Loucy (cell line): Measurements from ENCODE around the gene SLC6A6.
A peak's percentile ranks its signal among the peaks of the same experiment; 100 is the strongest.

Source experiments
- H2AFZ ChIP-seq: fragments of 200-600 bp; sonication (generic); 2 replicates; pipeline ENCODE4 v1.6.0; 2016; ENCODE audit warnings: antibody characterized with exemption, mild to moderate bottlenecking, low read length, moderate library complexity
- H3F3A ChIP-seq: fragments of 200-600 bp; 2 replicates; pipeline ENCODE4 v1.6.0; 2016; ENCODE audit warnings: antibody characterized with exemption, low read depth, mild to moderate bottlenecking
- H3K27me3 ChIP-seq: fragments of 200-600 bp; sonication (generic); 2 replicates; pipeline ENCODE4 v1.6.1; 2014; ENCODE audit warnings: low read length, mild to moderate bottlenecking; ENCODE audit not compliant: insufficient read depth, poor library complexity, severe bottlenecking
- H3K36me3 ChIP-seq: fragments of 200-600 bp; sonication (generic); 2 replicates; pipeline ENCODE4 v1.6.1; 2016; ENCODE audit warnings: low read length; ENCODE audit not compliant: insufficient read depth
- H3K4me1 ChIP-seq: fragments of 200-600 bp; sonication (generic); 2 replicates; pipeline ENCODE4 v1.5.1; 2014; ENCODE audit warnings: low read length, mild to moderate bottlenecking; ENCODE audit not compliant: insufficient read depth, poor library complexity, severe bottlenecking
- H3K4me2 ChIP-seq: fragments of 200-600 bp; sonication (generic); 2 replicates; pipeline ENCODE4 v1.6.0; 2014; ENCODE audit warnings: antibody characterized with exemption, low read length, low read depth, mild to moderate bottlenecking; ENCODE audit not compliant: poor library complexity, severe bottlenecking
- H3K4me3 ChIP-seq: fragments of 200-600 bp; sonication (generic); 2 replicates; pipeline ENCODE4 v1.5.1; 2014; ENCODE audit warnings: low read length, mild to moderate bottlenecking, mixed read lengths; ENCODE audit not compliant: poor library complexity, severe bottlenecking
- H3K79me2 ChIP-seq: fragments of 200-600 bp; sonication (generic); 2 replicates; pipeline ENCODE4 v1.6.1; 2014; ENCODE audit warnings: low read length; ENCODE audit not compliant: insufficient read depth
- H3K9ac ChIP-seq: fragments of 200-600 bp; sonication (generic); 2 replicates; pipeline ENCODE4 v1.6.0; 2014; ENCODE audit warnings: mild to moderate bottlenecking, low read depth, low read length, moderate library complexity; ENCODE audit not compliant: poor library complexity, severe bottlenecking
- H3K9me2 ChIP-seq: fragments of 200-600 bp; sonication (generic); replicated peaks from 2 replicates; pipeline ENCODE4 v1.6.1; 2016; ENCODE audit warnings: low read depth, low read length, mixed read lengths
- H3K9me3 ChIP-seq: fragments of 200-600 bp; sonication (generic); 2 replicates; pipeline ENCODE4 v1.6.1; 2014; ENCODE audit warnings: mild to moderate bottlenecking, antibody characterized with exemption, low read length, low read depth; ENCODE audit not compliant: insufficient read depth
- H4K20me1 ChIP-seq: fragments of 200-600 bp; sonication (generic); 2 replicates; pipeline ENCODE4 v1.6.0; 2014; ENCODE audit warnings: antibody characterized with exemption, low read length, mild to moderate bottlenecking; ENCODE audit not compliant: insufficient read depth, poor library complexity, severe bottlenecking
- CTCF ChIP-seq: fragments of 200-600 bp; sonication (generic); conservative IDR thresholded peaks from 2 replicates; pipeline ENCODE4 v1.5.1; 2014; ENCODE audit warnings: mild to moderate bottlenecking, antibody characterized with exemption, low read length
- EZH2phosphoT487 ChIP-seq: fragments of 200-600 bp; IDR thresholded peaks from 2 replicates; pipeline ENCODE4 v1.6.1; 2018; ENCODE audit warnings: antibody characterized with exemption, mild to moderate bottlenecking, moderate library complexity, borderline replicate concordance

SLC6A6 gene

DNA sequence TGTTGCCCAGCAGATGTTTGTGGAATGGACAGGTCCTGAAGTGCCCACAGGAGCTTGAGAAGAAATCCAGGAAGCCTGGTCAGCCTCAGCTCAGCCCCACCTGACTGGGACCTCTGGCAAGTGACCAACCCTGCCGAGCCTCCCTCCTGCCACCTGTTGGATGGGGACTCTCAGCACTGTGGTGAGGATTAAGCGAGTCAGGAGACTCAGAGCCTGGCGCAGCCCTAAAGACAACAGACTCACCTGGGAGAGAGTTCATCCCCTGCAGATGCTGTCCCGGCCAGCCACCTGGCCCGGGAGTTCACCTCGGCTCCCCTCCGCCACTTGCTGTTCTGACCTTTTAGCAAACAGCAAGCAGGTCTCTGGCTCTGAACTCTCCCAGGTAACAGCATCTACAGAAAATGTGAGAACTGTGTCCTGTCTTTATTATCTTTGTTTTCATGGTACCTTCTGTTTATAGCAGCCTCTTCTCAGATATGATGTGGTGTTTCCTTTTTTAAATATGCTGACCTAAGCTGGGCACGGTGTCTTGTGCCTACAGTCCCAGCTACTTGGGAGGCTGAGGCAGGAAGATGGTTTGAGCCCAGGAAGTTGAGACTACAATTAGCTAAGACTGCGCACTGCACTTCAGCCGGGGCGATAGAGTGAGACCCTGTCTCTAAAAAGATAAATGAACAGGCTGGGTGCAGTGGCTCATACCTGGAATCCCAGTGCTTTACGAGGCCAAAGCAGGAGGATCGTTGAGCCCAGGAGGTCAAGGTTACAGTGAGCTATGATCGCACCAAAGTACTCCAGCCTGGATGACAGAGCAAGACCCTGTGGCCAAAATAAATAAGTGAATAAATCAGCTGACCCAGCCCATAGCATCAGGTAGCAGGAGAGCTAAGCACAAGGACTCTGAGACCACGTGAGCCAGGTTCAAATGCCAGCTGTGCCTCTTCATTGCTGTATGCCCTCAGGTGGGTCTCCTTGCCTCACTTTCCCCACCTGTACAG lies 32.4 kb upstream of the SLC6A6 start:
- H3K9me2 ChIP-seq, result no peaks in the 10 kb centered on the region
- H4K20me1 ChIP-seq, result no peaks in the 10 kb centered on the region
- TF ChIP-seq EZH2phosphoT487 (no peak), CTCF (peak; percentile 28)
- no peaks in the 10 kb centered on the region for H3K9me3 ChIP-seq
- H3K79me2 ChIP-seq, result no peaks in the 10 kb centered on the region
- no peaks in the 10 kb centered on the region for H3K36me3 ChIP-seq
- H2AFZ ChIP-seq, result no peak overlapping the region
- H3K9ac ChIP-seq, result no peak overlapping the region
- H3K27me3 ChIP-seq, result no peaks in the 10 kb centered on the region
- no peaks in the 10 kb centered on the region for H3F3A ChIP-seq
- no peak overlapping the region for H3K4me3 ChIP-seq
- no peaks in the 10 kb centered on the region for H3K4me1 ChIP-seq
- no peak overlapping the region for H3K4me2 ChIP-seq

DNA sequence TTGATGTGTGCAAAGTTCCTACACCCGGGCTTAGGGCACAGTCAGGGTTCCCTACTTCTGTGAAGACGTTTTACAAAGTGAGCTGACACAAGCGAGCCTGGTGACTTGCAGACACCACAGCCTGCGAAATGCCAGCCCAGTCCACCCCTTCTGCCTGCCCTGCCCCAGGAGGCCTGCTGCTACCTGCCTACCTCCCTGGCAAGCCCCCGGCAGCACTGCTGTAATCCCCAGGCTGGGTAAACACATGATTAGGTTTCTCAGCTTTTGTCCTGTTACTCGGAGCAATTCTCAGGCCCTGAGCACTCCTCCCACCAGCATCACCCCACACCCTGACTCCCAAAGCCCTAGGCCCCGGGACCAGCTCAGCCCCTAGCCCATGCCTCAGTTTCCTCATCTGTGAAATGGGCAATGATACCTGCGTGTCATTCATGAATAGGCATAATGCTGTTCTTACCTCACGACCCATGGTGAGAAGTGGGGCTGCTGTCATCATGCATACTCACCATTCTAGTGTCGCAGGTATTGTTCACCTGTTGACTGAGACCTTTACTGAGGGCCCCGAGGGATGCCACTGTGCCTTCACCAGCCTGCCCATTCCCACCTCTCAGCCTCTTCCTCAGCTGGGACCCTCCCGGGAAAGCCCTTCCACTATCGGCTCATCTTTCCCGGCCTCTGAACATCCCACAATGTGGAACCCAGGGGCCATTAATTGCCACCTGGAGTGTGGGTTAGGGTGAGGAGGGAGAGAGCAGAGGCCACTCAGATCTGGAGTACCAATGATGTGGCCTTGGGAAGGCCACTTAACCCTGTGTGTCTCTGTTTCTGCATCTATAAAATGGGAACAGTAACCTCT lies 31.5 kb upstream of the SLC6A6 start:
- TF ChIP-seq CTCF (no peak), EZH2phosphoT487 (no peak)
- H3K4me2 ChIP-seq, result no peak overlapping the region
- no peaks in the 10 kb centered on the region for H3K79me2 ChIP-seq
- H3K9ac ChIP-seq, result no peak overlapping the region
- no peaks in the 10 kb centered on the region for H3F3A ChIP-seq
- no peak overlapping the region for H3K4me3 ChIP-seq
- H3K27me3 ChIP-seq, result no peaks in the 10 kb centered on the region
- no peaks in the 10 kb centered on the region for H4K20me1 ChIP-seq
- H3K36me3 ChIP-seq, result no peaks in the 10 kb centered on the region
- H3K9me2 ChIP-seq, result no peaks in the 10 kb centered on the region
- H3K4me1 ChIP-seq, result no peaks in the 10 kb centered on the region
- no peak overlapping the region for H2AFZ ChIP-seq
- no peaks in the 10 kb centered on the region for H3K9me3 ChIP-seq

DNA sequence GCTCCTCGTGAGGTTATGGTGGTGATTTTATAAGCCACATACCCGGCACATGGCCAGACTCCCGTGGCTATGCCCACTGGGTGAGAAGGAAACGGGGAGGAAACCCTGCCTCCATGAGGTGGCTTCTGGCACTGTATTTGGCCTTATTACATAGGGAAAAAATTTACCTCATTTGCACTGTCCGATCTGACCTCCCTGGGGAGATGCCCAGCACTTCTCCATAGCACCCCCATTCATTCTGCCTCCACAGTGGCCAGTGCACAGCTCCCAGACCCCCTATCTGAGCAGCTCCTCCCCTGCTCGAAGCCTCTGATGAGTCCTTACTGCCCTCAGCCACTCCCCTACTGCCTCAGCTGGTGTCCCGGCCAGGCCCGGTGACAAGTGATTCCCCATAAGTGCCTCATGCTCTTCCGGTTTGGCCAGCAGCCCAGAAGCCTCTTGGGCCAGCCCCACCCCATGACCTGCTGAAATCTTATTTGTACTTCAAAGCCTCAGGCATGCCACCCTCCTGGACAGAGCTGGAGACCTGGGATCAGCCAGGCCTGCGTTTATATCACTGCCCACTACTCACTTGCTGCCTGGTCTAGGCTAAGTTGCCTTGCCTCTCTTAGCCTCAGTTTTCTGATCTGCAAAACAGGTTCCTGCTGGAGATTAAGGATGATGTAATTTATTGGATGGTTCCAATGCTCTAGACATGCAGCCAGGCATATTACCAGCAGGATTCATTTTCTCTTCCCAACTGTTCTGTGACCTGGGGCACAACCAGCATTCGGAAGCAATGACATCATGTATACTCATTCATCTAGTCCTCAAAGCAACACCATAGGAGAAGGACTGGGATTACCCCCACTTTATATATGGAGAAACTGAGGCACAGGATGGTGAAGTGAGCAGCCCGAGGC lies 30.6 kb upstream of the SLC6A6 start:
- Histone ChIP-seq H2AFZ (no peak overlapping the region), H3K9ac (no peak overlapping the region), H3F3A (no peaks in the 10 kb centered on the region)

More for the DNA sequence above, 30.6 kb upstream of the SLC6A6 start:
- Histone ChIP-seq H3K79me2 (no peaks in the 10 kb centered on the region), H3K4me1 (peaks cover under 1% of the 10 kb centered on the region), H3K27me3 (no peaks in the 10 kb centered on the region), H3K4me2 (no peak overlapping the region), H3K36me3 (no peaks in the 10 kb centered on the region), H4K20me1 (no peaks in the 10 kb centered on the region), H3K4me3 (no peak overlapping the region), H3K9me2 (no peaks in the 10 kb centered on the region), H3K9me3 (no peaks in the 10 kb centered on the region)
- TF ChIP-seq CTCF (no peak), EZH2phosphoT487 (no peak)
